Measurements from ENCODE around the gene GRM1.

Gene GRM1

DNA sequence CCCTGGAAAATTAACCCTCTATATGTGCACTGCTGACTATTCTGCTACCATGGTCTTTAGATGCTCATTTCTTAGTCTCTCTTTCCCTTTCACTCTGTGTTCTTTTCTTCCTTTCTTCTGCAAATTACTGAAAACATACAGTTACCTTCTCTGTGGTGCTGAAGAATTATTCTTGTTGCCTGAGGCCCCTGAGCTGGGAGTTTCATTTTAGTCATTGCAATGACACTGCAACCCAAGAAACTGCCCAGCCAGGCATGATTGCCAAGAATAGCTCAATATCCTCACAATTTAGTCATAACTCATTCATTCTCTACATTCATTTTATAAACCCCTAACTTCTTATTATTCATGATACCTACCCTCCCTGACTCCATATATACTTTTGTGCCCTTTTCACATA is 269.0 kb downstream of the GRM1 start:
- DNase-seq, result no peak
- in situ Hi-C loops (cut with HindIII; ENCODE audit: low pct_ligation_motif_present, low sequenced_read_pairs), result no loop called here
- Histone ChIP-seq H3K36me3 (replicated peaks) (no peaks in the 10 kb centered on the region), H3K4me3 (ENCODE audit: low read depth, low read length) (no peak overlapping the region), H3K27me3 (replicated peaks) (no peaks in the 10 kb centered on the region), H3K27ac (no peak overlapping the region)
- TF ChIP-seq, protein P1, sequence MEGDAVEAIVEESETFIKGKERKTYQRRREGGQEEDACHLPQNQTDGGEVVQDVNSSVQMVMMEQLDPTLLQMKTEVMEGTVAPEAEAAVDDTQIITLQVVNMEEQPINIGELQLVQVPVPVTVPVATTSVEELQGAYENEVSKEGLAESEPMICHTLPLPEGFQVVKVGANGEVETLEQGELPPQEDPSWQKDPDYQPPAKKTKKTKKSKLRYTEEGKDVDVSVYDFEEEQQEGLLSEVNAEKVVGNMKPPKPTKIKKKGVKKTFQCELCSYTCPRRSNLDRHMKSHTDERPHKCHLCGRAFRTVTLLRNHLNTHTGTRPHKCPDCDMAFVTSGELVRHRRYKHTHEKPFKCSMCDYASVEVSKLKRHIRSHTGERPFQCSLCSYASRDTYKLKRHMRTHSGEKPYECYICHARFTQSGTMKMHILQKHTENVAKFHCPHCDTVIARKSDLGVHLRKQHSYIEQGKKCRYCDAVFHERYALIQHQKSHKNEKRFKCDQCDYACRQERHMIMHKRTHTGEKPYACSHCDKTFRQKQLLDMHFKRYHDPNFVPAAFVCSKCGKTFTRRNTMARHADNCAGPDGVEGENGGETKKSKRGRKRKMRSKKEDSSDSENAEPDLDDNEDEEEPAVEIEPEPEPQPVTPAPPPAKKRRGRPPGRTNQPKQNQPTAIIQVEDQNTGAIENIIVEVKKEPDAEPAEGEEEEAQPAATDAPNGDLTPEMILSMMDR (IDR thresholded peaks at IDR 0.05; ENCODE audit: low read depth, low read length, missing control alignments), result no peak

DNA sequence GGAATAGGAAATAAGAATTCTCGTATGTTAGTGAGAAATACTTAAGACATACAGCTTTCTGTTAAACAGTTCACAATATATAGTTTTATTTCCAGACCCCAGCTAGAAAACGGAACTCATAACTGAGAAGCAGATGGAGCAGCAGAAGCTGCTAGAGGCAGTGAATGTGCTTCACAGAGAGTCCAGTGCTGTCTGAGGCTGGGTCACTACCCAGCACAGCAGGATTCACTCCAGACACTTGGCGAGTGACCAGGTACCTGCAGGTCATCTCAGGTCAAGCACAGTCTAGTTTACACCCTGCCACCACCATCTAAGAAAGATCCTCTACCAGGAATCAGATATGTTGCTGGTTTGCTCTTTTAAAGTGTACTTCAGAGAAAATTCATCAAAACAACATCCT is 271.7 kb downstream of the GRM1 start:
- Histone ChIP-seq H3K27ac (no peak overlapping the region), H3K27me3 (replicated peaks) (no peaks in the 10 kb centered on the region), H3K36me3 (replicated peaks) (no peaks in the 10 kb centered on the region), H3K4me3 (ENCODE audit: low read depth, low read length) (no peak overlapping the region)
- TF ChIP-seq, protein P1 (IDR thresholded peaks at IDR 0.05; ENCODE audit: low read depth, low read length, missing control alignments), result no peak
- no peak for DNase-seq
- in situ Hi-C loops (cut with HindIII; ENCODE audit: low pct_ligation_motif_present, low sequenced_read_pairs), result no loop called here

DNA sequence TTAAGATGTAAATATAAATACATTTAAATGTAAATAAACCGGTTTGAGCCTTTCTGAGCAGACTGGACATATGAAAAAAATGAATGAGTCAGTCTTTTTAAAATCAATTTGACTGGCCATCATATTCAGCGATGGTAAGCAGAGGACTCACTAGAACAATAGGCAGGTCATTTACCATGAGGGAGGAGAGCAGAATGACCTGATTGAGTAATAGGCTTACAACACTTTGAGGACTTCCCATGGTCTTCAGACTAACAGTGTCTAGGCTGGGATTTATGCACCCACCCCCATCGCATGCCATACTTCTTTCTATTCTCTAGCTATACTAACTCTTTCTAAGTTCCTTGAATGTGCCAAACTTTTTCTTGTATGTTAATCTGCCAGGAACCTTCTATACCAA is 272.9 kb downstream of the GRM1 start:
- TF ChIP-seq, protein P1 (IDR thresholded peaks at IDR 0.05; ENCODE audit: low read depth, low read length, missing control alignments), result no peak
- no peak overlapping the region for H3K27ac ChIP-seq
- DNase-seq, result no peak
- no peak overlapping the region for H3K4me3 ChIP-seq (ENCODE audit: low read depth, low read length)
- H3K36me3 ChIP-seq (replicated peaks), result no peaks in the 10 kb centered on the region
- no peaks in the 10 kb centered on the region for H3K27me3 ChIP-seq (replicated peaks)
- in situ Hi-C loops (cut with HindIII; ENCODE audit: low pct_ligation_motif_present, low sequenced_read_pairs), result no loop called here

DNA sequence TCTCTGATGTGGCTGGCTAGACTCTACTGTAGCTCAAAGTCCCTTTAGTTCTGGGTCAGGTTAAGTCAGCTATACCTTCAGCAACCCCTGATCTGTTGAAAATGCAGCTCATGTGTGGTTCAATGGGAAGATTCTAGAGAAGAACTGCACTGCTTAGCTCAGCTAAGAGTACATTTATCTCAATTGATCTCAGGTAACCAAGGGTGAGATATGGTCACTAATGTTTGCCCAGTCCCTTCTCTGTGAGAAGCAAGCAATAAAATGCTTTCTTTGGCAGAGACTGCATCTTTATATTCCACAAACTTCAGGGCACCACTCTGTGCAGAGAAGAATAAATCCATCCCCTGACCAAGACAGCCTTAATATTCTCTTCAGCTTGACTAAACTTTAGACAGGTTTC is 274.1 kb downstream of the GRM1 start:
- in situ Hi-C loops (cut with HindIII; ENCODE audit: low pct_ligation_motif_present, low sequenced_read_pairs), result no loop called here
- H3K27ac ChIP-seq, result no peak overlapping the region
- no peak for DNase-seq

DNA sequence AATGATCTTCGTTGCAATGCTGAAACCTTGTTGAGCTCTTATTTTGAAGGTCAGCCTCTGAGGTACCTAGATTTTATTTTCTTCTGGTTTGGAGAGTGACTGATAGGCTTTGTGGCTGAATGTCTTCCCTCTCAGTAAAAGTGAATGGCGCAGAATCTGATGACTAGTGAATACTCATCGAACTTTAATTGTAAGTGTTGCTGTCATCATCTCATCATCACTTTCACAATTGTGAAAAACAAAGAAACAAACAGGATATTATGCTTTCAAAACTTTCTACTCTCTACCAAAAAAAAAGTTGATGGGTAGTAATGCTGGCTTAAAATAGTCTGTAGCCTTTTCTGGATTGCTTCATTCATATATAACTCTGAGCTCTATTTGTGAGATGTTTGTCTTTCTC is 275.3 kb downstream of the GRM1 start:
- DNase-seq, result no peak
- Histone ChIP-seq H3K27ac (no peak overlapping the region), H3K27me3 (replicated peaks) (no peaks in the 10 kb centered on the region), H3K4me3 (ENCODE audit: low read depth, low read length) (no peak overlapping the region), H3K36me3 (replicated peaks) (no peaks in the 10 kb centered on the region)
- in situ Hi-C loops (cut with HindIII; ENCODE audit: low pct_ligation_motif_present, low sequenced_read_pairs), result no loop called here
- TF ChIP-seq, protein P1 (IDR thresholded peaks at IDR 0.05; ENCODE audit: low read depth, low read length, missing control alignments), result no peak

More for the DNA sequence above, 274.1 kb downstream of the GRM1 start:
- Histone ChIP-seq H3K4me3 (ENCODE audit: low read depth, low read length) (no peak overlapping the region), H3K27me3 (replicated peaks) (no peaks in the 10 kb centered on the region), H3K36me3 (replicated peaks) (no peaks in the 10 kb centered on the region)
- TF ChIP-seq, protein P1 (IDR thresholded peaks at IDR 0.05; ENCODE audit: low read depth, low read length, missing control alignments), result no peak

DNA sequence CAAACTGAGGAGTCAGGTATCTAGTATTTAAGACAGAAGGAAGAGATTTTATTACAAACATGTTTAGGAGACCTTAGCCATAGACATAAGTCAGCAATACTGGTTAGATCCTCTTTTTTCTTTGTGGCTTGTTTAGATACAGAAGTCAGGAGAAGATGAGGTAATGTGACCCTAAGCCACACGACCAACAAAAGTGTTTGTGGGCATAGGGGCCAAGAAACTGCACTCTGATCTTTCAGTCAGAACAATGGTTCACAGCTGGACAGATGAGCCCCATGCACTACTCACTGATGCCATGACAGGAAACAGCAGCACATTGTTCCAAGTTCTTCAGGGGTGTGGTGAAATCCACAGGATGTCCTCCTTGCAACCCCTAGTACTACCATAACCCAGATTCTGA is 276.2 kb downstream of the GRM1 start:
- no peak for DNase-seq
- Histone ChIP-seq H3K4me3 (ENCODE audit: low read depth, low read length) (no peak overlapping the region), H3K27ac (no peak overlapping the region), H3K27me3 (replicated peaks) (no peaks in the 10 kb centered on the region), H3K36me3 (replicated peaks) (no peaks in the 10 kb centered on the region)
- in situ Hi-C loops (cut with HindIII; ENCODE audit: low pct_ligation_motif_present, low sequenced_read_pairs), result no loop called here
- TF ChIP-seq, protein P1 (IDR thresholded peaks at IDR 0.05; ENCODE audit: low read depth, low read length, missing control alignments), result no peak
